ENCODE measurements around the gene PNP.
"Not testable (repeated sequence)": the region's sequence is repeated elsewhere in the genome, so short reads cannot be mapped to it uniquely, and the experiment has no call there.

The PNP gene

DNA sequence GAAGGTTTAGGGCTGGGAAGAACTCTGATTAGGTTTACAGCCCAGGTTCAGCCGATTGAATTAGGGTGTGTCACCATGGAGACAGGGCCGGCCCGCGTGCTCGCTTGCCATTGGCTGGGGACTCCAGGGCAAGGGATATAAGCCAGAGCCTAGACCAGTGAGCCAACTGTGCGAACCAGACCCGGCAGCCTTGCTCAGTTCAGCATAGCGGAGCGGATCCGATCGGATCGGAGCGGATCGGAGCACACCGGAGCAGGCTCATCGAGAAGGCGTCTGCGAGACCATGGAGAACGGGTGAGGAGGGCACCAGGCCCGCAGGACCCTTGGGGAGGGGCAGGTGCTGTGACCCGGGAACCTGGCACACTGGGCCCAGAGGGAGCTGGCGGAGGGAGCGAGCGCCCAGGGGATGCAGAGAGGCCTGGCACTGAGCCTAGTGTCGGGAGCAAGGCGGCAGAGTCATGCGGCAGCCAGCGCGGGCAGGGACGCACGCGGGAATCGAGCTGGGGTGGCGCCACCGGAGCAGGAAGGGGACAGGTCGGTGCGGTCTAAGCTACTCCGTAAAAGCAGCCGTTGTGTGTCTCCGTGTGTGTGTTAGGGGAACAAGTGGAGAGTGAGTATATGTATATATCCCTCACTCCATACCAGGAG is at the start of gene PNP:
Gene PNP (plus strand): TSS at position 165 of the 648 bp plus-strand sequence. CDS start 119 bp downstream, at position 284.
- peak; percentile 87 to 96 for DNase-seq

DNA sequence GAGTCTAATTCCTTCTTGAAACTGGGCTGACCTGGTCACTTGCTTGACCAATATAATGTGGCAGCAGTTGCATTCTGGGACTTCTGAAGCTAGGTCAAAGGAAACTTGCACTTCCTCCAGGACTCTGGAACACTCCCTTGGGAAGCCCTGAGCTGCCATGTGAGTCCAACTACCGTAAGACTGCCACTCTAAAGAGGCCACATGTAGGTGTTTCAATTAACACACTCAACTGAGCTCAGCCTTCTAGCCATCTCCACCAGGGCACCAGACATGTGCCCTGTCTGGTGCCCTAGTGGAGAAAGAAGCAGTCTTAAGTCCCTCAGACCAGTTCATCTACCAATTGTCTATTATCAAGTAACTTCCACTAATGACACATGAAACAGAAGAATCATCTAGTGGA is 49.8 kb upstream of the PNP start:
- DNase-seq: no peak

DNA sequence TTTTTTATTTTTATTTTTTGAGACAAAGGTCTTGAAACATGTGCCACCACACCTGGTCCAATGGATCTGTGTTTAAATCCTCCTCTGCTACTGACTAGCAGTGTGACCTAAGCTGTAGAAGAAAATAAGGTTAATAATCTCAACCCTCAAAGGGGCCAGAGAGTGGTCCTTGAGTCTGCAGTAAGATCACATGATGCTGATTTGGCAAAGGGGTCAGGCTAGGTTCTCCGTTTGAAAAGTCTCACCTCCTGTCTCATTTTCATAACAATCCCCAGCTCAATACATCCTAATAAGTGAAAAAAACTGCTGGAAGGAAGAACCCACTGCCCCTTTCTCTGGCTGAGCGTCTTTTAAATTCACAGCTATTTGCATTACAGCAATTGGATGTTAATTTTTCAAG is 47.9 kb upstream of the PNP start:
- no peak for DNase-seq

DNA sequence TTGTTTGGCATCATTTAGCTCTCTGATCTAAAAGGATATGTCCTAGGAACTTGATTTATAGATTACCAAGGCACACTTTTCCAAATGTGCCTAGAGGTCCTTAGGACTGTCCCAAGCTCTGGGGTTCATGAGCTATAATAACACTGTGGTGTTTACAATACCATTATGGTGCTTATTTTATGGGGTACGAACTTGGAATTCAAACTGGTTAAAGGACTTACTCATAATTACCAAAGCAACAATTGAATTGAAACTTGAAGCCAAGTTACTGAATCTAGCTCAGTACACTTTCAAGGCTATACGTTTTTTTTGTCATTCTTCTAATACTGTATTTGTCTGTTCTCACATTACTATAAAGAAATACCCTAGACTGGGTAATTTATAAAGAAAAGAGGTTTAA is 46.3 kb upstream of the PNP start:
- no peak for DNase-seq

DNA sequence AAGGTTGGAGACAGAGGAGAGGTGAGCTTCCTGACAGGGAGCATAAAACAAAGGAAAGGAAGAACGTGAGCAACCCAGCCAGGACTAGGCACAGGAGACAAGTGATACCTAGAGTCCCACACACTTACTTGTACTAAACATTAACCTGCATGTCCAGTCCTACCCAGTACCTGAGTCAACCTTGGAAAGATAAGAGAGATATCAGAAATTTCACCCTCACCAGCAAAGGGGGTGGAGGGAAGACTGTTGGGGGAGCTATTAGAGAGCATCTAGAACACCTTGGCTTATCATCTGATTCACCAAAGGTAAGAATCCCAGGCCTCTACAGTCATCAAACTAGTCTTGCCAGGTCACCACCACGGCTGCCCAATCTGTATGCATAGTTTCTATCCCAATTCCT is 44.4 kb upstream of the PNP start:
- DNase-seq: no peak

DNA sequence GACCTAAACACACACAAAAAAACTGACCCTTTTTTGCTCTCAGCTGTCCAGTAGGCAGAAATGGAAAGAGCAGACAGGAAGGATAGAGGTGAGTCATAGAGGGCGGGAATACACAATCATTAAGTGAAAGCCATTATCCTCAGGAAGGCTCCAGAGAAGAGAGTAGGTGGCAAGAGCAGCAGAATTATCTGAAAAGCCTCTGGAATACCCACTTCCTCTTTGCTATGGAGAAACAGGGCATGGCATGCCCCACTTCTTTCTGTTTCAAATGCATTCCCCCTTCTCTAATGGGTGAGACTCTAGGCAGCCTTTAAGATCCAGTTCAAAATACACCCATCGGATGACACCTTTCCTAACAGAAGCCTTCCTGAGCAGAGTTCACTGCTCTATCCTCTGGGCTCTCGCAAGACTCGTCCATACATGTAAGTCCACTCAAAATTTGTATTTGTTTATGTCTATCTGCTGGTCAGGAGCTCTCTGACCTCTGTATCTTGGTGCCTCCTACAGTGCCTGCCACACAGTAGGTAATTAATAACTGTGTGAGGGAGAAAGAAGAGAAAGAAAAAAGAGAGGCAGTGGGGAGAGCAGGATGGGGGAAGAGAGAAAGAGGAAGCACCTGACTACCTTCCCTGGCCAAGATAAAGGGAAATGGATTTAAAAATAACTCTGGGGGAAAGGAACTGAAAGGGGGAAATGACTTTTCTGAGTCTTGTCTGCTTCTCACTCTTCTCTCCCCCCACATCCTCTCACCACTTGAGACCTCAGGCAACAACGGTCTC is 41.8 kb upstream of the PNP start:
- no peak for DNase-seq

DNA sequence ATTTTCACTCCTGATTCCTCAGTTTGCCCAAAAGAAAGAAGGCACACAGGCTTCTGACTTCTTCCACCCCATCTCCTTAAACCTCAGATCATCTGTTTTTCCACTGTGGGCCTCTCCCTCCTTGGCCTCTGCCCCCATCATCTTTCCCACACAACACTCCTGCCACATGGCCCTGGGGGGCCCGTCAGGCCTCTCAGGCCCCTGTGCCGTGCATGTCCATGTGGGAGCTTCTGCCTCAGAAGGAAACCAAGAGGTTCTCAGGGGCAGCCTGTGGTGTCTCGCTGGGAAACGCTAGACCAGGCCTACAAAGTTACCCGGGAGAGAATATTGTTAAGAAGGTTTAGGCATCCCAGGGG is 41.2 kb upstream of the PNP start:
- no peak for DNase-seq

DNA sequence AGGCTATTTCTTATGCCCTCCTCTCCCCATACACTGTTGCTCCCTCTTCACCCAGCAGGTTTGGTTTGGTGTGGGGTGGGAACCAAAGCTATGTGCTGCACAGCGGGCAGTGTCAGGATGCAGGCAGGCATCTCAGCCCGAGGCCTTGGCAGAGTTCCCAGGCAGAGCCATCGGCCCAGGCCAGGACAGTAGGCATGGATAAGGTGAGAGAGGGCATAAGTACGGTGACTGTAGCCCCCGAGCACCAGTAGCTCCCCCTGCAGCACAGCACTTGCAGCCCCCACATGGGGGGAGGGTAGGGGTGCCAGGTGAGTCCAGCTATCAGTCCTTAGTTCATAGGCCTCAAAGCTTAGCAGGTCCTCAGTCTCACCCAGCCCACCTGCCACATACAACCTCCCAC is 40.4 kb upstream of the PNP start:
- DNase-seq: no peak

DNA sequence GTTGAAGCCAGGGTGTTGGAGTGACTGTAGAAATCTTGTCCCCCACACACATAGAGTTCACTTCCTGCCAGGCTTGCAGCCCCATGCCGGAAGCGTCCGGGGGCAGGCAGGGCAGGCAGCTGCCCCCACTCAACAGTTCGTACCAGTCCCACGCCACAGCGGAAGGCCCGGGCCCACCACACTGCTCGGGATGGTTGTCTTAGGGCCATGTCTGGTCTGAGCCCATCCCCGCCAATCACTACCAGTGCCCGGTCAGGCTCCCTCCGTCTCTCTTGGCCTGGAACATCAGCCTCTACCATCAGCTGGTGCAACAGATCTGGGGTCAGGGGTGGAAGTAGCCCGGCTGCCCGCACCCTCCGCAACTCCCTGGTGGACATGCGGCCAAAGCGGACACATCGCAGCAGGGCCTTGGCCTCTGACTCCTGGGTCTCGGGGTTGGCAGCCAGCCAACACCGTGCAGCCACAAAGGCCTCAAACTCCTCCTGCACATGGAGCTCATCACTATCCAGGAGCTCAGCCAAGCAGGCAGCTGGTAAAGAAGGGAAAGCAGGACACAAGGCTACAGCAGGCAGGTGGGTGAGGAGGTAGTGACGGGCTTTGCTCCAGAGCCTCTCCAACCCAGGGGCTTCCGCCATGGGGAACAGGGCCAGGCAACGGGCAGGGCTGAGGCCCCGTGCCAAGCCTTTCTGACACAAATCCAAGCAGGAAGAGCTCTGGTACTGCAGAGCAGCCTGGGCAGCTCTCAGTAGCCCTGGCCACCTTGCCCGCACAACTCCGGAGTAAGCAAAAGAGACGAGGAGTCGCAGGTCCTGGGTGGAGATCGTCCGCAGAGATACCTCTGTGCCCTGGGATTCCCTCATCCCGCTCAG is 39.2 kb upstream of the PNP start:
- peak; percentile 48 to 87 for DNase-seq

DNA sequence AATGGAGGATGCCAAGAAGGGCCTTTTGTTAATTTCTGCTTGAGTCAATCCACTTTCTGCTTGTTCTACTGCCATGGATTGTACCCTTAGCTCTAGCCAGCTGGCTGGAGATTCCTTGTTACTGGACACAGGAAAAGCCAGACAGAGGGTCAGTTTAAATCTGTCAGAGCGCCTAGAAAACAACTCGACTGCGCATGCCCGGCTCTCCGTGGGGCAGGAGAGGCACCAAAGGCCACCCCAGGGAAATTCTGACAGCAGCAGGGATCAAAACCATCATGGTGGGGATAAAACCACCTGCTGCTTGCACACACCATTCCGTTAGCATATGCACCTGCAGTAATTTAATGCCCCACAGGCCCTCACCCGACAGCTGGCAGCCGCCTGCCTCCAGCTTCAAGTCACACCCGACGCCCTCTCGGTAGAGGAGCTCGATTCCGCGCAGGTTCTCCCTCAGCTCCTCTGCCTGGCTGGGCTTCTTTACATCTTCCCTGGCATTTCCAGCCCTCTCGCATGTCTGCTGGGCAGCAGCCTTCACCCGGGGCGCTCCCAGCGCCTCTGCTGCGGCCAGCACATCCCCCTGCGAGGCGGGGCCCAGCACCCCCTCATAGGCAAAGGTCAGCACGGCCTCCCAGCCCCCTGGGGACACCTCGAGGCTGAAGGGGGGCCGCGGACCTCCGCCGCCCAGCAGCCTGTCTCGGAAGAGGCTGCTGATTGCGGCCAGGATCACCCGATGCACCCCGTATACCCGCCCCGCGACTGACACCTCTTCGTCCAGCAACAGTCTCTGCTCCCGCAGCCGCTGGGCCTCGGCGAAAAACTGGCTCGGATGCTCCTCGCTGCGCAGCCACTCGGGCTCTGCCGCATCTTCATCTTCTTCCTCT is 34.3 kb upstream of the PNP start:
- DNase-seq: no peak

DNA sequence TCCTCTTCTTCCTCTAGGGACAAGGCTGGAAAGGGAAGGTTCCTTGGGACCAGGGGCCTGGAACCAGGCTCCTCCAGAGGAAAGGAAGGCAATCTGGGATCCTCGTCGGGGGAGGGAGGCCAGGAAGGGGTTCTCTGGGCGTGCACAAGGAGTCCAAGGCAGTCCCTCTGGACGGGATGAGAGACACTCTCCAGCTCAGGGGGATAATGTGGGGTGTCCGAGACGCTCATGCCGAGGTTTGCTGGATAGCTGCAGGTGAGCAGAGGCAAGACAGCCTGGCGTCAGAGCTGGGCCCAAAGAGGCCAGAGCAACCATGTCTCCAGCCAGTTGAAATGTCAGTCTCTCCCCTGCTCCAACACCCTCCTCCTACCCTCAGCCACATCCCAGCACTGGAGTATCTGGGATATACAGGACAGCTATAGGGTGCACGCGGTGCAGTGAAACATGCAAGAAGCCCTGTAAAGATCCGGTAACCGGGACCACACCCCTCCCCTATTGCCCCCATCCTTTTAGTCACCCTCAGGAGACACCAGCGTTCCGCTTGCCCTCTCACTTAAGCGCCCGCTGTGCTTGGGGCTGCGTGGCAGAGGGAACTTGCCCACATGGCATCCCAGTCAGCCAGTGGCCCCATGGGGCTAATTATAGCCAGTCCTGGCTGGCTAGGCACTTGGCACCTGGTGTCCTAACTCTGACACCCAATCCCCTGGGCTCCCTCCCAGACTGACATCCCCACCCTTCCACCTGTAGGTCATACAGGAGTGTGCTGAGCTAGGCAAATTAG is 33.4 kb upstream of the PNP start, which contains the start of gene KLHL33:
Gene KLHL33 (minus strand): TSS at position 585 of the 781 bp plus-strand sequence. CDS start 355 bp downstream, at position 230.
- no peak for DNase-seq

DNA sequence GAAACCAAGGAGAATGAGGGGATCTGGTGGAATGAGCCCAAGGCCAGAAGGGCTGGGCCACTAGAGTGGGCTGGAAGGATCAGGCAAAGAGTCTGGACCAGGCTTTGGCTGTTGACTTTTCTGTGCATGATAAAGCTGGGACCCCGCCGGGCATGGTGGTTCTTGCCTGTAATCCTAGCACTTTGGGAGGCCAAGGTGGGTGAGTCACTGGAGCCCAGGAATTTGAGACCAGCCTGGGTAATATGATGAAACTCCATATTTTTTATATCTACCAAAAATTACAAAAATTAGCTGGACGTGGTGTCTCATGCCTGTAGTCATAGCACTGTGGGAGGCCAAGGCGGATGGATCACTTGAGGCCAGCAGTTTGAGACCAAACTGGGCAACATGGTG is 32.8 kb upstream of the PNP start:
- DNase-seq: no peak

DNA sequence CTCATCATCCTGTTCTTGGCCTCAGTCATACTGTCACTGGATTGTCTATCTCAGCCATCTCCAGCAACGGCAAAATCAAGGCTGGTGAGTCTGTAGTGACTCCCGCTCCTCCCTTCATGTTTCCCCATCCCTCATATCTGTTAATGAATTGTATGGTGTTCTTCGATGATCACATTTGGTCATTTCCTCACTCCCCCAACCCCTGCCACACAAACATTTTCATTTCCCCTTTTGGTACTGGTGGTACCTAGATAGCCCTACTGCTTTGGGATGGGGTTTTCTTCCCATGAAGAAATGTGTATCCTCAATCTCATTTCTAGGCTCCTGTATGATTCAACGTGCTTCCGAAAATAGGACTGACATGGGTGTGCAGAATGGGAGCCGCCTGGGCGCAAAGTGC is 30.5 kb upstream of the PNP start:
- DNase-seq: no peak

DNA sequence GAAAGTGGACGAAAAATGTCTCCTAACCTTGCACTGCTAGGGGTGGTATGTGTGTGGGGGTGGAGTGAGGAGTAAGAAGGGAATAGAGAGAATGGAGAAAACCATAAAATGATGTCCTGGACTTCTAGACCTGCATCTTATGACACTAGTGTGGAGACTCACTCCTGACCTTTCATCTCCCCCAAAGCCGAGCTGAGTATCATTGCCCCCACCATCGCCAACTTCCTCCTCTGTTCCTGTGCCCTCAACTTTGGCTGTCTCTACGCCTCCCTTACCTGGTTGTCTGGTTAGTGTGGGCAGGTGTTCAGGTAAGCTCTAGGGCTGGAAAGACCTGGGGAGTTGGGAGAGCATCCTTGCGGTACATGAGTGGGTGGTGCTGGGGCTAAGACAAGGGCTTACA is 28.7 kb upstream of the PNP start:
- no peak for DNase-seq

DNA sequence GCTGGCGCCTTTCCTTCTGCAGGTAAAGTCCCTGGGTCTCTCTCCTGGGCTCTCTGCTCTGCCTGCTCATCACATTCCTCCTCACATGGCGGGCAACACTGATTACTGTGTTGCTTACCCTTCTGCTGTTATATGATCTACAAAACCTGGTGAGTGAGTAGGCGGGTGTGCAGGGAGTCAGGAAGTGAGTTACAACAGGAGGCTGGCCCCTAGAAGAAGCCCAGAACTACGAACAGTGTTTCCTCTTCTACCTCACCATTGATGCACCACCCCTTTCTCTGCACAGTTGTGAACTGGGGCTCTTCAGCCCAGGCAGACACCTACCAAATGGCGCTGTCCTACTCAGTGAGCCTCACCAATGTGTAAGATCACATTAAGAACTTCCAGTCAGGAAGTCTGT is 28.3 kb upstream of the PNP start:
- no peak for DNase-seq

DNA sequence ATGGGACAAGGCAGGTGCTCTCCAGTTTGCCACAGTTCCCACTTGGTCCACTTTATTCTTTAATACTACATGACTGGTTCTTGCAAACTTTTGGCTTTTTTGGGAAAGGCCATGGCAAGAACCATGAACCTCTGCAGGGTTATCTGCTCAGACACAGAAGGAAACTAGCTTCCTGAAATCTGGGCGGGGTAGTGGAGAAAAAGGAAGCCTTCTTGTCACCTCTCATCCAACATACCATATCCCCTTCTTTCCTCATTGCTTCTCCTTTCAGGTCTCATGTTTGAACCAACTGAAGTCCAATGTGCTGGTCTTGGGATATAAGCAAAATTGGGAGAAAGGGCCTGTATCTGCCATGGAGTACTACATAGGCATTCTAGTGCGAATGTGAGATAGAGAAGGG is 27.7 kb upstream of the PNP start:
- DNase-seq: no peak

DNA sequence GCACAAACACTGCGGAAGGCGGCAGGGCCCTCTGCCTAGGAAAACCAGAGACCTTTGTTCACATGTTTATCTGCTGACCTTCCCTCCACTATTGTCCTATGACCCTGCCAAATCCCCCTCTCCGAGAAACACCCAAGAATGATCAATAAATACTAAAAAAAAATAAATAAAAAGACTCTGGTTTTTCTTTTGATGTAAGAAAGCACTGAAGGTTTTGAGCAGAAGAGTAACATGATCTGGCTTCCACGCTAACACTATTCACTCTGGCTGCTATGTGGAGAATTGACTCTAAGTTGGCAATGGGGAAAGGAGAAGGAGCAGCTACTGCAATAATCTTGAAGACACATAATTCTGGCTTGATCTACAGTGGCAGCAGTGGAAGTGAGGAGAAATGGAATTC is 25.6 kb upstream of the PNP start:
- not testable (repeated sequence) for DNase-seq

DNA sequence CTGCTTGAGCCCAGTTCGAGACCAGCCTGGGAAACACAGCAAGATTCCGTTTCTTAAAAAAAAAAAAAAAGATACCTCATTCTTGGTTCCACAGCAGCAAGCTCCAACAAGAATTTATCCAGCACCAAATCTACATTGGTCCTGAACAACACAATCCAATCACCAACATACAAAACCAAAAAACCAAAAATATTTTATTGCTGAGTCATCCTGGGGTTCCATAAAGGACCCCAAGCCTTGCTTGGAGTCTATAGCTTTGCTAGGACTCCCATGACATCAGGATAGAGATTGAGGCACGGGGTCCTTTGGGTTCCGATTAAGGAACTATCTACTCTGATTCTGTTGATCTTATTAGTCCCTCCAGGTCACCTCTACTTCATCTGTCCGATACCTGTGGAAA is 22.3 kb upstream of the PNP start:
- no peak for DNase-seq

DNA sequence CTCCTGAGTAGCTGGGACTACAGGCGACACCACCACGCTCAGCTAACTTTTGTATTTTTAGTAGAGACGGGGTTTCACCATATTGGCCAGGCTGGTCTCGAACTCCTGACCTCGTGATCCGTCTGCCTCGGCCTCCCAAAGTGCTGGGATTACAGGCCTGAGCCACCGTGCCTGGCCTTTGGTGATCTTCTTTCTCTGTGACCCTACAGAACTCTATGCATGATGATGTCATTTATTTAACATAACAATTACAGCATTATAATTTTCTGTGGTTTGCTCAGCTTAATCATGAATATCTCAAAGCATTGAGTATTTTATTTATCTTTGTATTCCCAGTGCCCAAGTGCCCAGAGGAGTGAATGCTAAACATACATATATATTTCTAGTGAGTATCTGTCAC is 16.4 kb upstream of the PNP start:
- DNase-seq: not testable (repeated sequence)

DNA sequence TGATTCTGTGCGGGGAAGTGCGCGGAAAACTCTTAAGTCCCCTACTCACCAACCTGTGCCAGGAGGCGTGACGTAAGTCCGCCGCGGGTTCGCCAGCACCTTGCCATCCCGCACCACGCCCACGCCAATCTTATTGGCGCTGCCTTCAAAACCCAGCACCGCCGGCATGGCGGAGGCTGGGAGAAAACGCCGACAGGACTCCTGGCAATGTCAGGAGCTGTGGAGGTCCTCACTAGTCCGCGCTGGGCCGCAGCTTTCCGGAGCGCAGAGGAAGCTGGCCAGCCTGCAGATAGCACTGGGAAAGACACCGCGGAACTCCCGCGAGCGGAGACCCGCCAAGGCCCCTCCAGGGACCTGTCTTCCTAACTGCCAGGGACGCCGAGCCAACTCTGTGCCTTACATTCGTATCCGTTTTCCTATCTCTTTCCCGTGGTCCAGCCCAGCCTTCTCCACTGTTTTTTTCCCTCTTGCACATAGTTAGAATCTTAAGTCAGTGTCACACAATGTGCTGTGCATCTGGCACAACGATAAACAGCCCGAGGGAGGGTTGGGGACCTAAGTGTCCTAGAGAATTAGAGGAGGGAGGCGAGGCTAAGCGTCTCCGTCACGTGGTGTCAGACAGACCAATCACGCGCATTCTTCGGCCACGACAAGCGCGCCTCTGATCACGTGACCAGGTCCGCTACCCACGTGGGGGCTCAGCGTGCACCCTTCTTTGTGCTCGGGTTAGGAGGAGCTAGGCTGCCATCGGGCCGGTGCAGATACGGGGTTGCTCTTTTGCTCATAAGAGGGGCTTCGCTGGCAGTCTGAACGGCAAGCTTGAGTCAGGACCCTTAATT is 14.5 kb upstream of the PNP start, which contains the start of the genes APEX1 and OSGEP:
Gene APEX1 (plus strand): TSS at position 711 of the 839 bp plus-strand sequence. CDS start 420 bp downstream, outside the sequence.
Gene OSGEP (minus strand): TSS at position 297 of the 839 bp plus-strand sequence. CDS start 129 bp downstream, at position 168.
- peak; percentile 97 to 100 for DNase-seq

All from NCI-H446 (cell line).